Amygdala (tissue), 56 donors: ENCODE measurements around the gene TMEM59L.
"Not testable (repeated sequence)": the region's sequence is repeated elsewhere in the genome, so short reads cannot be mapped to it uniquely, and the experiment has no call there.

Experiments
- DNase-seq, 56 donors: peaks; one replicate each; lab custom pipeline; 2025; lab: John Stamatoyannopoulos, UW

The TMEM59L gene

GRCh38 chr19:18612772-18613588 lies at the start of gene TMEM59L:
TMEM59L (plus strand) TSS chr19:18612870; CDS start chr19:18612959, 89 bp downstream.
- DNase-seq: peak in 43 of 56 donors; percentile 3 to 75 (median 46)

- DNase-seq: no peak
These were observed 45.7 kb upstream of the TMEM59L start for GRCh38 chr19:18566953-18567352.

- DNase-seq: no peak
These were observed 44.3 kb upstream of the TMEM59L start for GRCh38 chr19:18568367-18568766.

- peak; percentile 50 to 99 (median 93) for DNase-seq
These were observed 40.9 kb upstream of the TMEM59L start, which contains the start of gene UBA52 for GRCh38 chr19:18571564-18572344. UBA52 (plus strand) TSS chr19:18571857; CDS start chr19:18573301, 1,444 bp downstream.

- DNase-seq: no peak
These were observed 37.9 kb upstream of the TMEM59L start for GRCh38 chr19:18574691-18575291.

GRCh38 chr19:18576383-18576782 lies 36.3 kb upstream of the TMEM59L start:
- no peak for DNase-seq

- no peak for DNase-seq
These were observed 35.2 kb upstream of the TMEM59L start for GRCh38 chr19:18577365-18577914.

GRCh38 chr19:18580311-18580710 lies 32.4 kb upstream of the TMEM59L start:
- no peak for DNase-seq

- DNase-seq: peak in 1 of 56 donors; percentile 10
These were observed 26.4 kb upstream of the TMEM59L start for GRCh38 chr19:18586306-18586705.

GRCh38 chr19:18587561-18587960 lies 25.1 kb upstream of the TMEM59L start:
- DNase-seq: no peak

GRCh38 chr19:18587962-18588610 lies 24.6 kb upstream of the TMEM59L start:
- DNase-seq: peak in 1 of 56 donors; percentile 9

- DNase-seq: peak in 53 of 56 donors; percentile 10 to 86 (median 70)
These were observed 23.9 kb upstream of the TMEM59L start, which contains the start of gene REX1BD for GRCh38 chr19:18588611-18589379. REX1BD (plus strand) TSS chr19:18588798; CDS start chr19:18588802, 4 bp downstream.

GRCh38 chr19:18589380-18590272 lies 23.0 kb upstream of the TMEM59L start:
- peak in 21 of 56 donors; percentile 3 to 69 (median 38) for DNase-seq

- DNase-seq: peak in 54 of 56 donors; percentile 22 to 92 (median 70)
These were observed 22.1 kb upstream of the TMEM59L start for GRCh38 chr19:18590273-18591272.

- peak in 1 of 56 donors; percentile 18 for DNase-seq
These were observed 20.8 kb upstream of the TMEM59L start for GRCh38 chr19:18591735-18592385.

GRCh38 chr19:18592732-18593131 lies 19.9 kb upstream of the TMEM59L start:
- DNase-seq: not testable (repeated sequence)
